NCI-H345 treated with DMSO at 0.1 percent for 48 hours (cell line): ENCODE measurements around the gene ABLIM1.

Source experiments
- DNase-seq: peaks from one replicate; lab custom pipeline; 2025; ENCODE audit not compliant: unreplicated experiment; lab: John Stamatoyannopoulos, UW

Gene ABLIM1

GRCh38 chr10:114420811-114421485 lies 237.1 kb downstream of the ABLIM1 start:
- no peak for DNase-seq

- no peak for DNase-seq
These were observed 240.0 kb downstream of the ABLIM1 start for GRCh38 chr10:114418109-114418508.

GRCh38 chr10:114412907-114413797 lies 244.9 kb downstream of the ABLIM1 start:
- DNase-seq, result no peak

- no peak for DNase-seq
These were observed 249.1 kb downstream of the ABLIM1 start for GRCh38 chr10:114408968-114409444.

GRCh38 chr10:114408112-114408967 lies 249.7 kb downstream of the ABLIM1 start:
- DNase-seq, result peak; percentile 60

- no peak for DNase-seq
These were observed 251.6 kb downstream of the ABLIM1 start for GRCh38 chr10:114406455-114406854.

- no peak for DNase-seq
These were observed 253.1 kb downstream of the ABLIM1 start for GRCh38 chr10:114405011-114405350.

GRCh38 chr10:114404171-114405010 lies 253.7 kb downstream of the ABLIM1 start, which contains the start of gene AFAP1L2:
Gene AFAP1L2, minus strand, starts transcription at chr10:114404502. Its CDS starts 47 bp downstream, at chr10:114404455.
- no peak for DNase-seq

- DNase-seq, result no peak
These were observed 254.4 kb downstream of the ABLIM1 start for GRCh38 chr10:114403541-114404161.

- no peak for DNase-seq
These were observed 255.1 kb downstream of the ABLIM1 start for GRCh38 chr10:114402871-114403540.

GRCh38 chr10:114402233-114402632 lies 255.8 kb downstream of the ABLIM1 start:
- DNase-seq, result no peak

- no peak for DNase-seq
These were observed 256.8 kb downstream of the ABLIM1 start for GRCh38 chr10:114401195-114401791.

- DNase-seq, result no peak
These were observed 258.0 kb downstream of the ABLIM1 start for GRCh38 chr10:114400091-114400490.

- no peak for DNase-seq
These were observed 258.5 kb downstream of the ABLIM1 start for GRCh38 chr10:114399576-114399975.

- no peak for DNase-seq
These were observed 259.3 kb downstream of the ABLIM1 start for GRCh38 chr10:114398587-114399331.

GRCh38 chr10:114397651-114398145 lies 260.4 kb downstream of the ABLIM1 start:
- no peak for DNase-seq

- DNase-seq, result no peak
These were observed 261.6 kb downstream of the ABLIM1 start for GRCh38 chr10:114396464-114396863.
